ENCODE results near the gene TIGD6.
A peak's percentile ranks its signal among the peaks of the same experiment; 100 is the strongest.

Gene TIGD6

GRCh38 chr5:149966946-149967345 lies 33.5 kb downstream of the TIGD6 start:
- Histone ChIP-seq H3K27ac (ENCODE audit: low read length) (no peak overlapping the region), H3K36me3 (ENCODE audit: control insufficient read depth in 1 of 2, insufficient read depth in 2 of 2, low read length in 2 of 2) (no peaks in the 10 kb centered on the region), H3K4me1 (ENCODE audit: control insufficient read depth in 1 of 2, insufficient read depth in 2 of 2, low read length in 2 of 2) (peaks cover 0 to under 1% of the 10 kb centered on the region in 2 donors), H3K9me3 (ENCODE audit: control insufficient read depth in 1 of 2, low read length in 2 of 2) (no peaks in the 10 kb centered on the region), H3K4me3 (ENCODE audit: low read depth in 1 of 2, low read length in 2 of 2) (no peak overlapping the region), H3K27me3 (ENCODE audit: low read depth, low read length) (no peaks in the 10 kb centered on the region)

- Histone ChIP-seq H3K9me3 (ENCODE audit: control insufficient read depth in 1 of 2, low read length in 2 of 2) (no peaks in the 10 kb centered on the region), H3K4me1 (ENCODE audit: control insufficient read depth in 1 of 2, insufficient read depth in 2 of 2, low read length in 2 of 2) (peaks cover 6 to 8% of the 10 kb centered on the region in 2 donors), H3K36me3 (ENCODE audit: control insufficient read depth in 1 of 2, insufficient read depth in 2 of 2, low read length in 2 of 2) (no peaks in the 10 kb centered on the region), H3K4me3 (ENCODE audit: low read depth in 1 of 2, low read length in 2 of 2) (no peak overlapping the region), H3K27me3 (ENCODE audit: low read depth, low read length) (no peaks in the 10 kb centered on the region), H3K27ac (ENCODE audit: low read length) (no peak overlapping the region)
These were observed 36.7 kb downstream of the TIGD6 start for GRCh38 chr5:149963729-149964128.

- H3K4me1 ChIP-seq (ENCODE audit: control insufficient read depth in 1 of 2, insufficient read depth in 2 of 2, low read length in 2 of 2): peaks cover 6 to 8% of the 10 kb centered on the region in 2 donors
- H3K27me3 ChIP-seq (ENCODE audit: low read depth, low read length): no peaks in the 10 kb centered on the region
- no peak overlapping the region for H3K27ac ChIP-seq (ENCODE audit: low read length)
- H3K4me3 ChIP-seq (ENCODE audit: low read depth in 1 of 2, low read length in 2 of 2): no peak overlapping the region
- no peaks in the 10 kb centered on the region for H3K9me3 ChIP-seq (ENCODE audit: control insufficient read depth in 1 of 2, low read length in 2 of 2)
- H3K36me3 ChIP-seq (ENCODE audit: control insufficient read depth in 1 of 2, insufficient read depth in 2 of 2, low read length in 2 of 2): no peaks in the 10 kb centered on the region
These were observed 37.7 kb downstream of the TIGD6 start for GRCh38 chr5:149962601-149963300.

- peaks cover 6 to 8% of the 10 kb centered on the region in 2 donors for H3K4me1 ChIP-seq (ENCODE audit: control insufficient read depth in 1 of 2, insufficient read depth in 2 of 2, low read length in 2 of 2)
These were observed 38.5 kb downstream of the TIGD6 start for GRCh38 chr5:149961957-149962409.

GRCh38 chr5:149961186-149961685 lies 39.2 kb downstream of the TIGD6 start:
- Histone ChIP-seq H3K4me3 (ENCODE audit: low read depth in 1 of 2, low read length in 2 of 2) (peak overlapping the region; percentile 66 to 67), H3K27me3 (ENCODE audit: low read depth, low read length) (no peaks in the 10 kb centered on the region), H3K27ac (ENCODE audit: low read length) (peak overlapping the region; percentile 39), H3K4me1 (ENCODE audit: control insufficient read depth in 1 of 2, insufficient read depth in 2 of 2, low read length in 2 of 2) (peaks cover 6 to 8% of the 10 kb centered on the region in 2 donors), H3K36me3 (ENCODE audit: control insufficient read depth in 1 of 2, insufficient read depth in 2 of 2, low read length in 2 of 2) (no peaks in the 10 kb centered on the region), H3K9me3 (ENCODE audit: control insufficient read depth in 1 of 2, low read length in 2 of 2) (no peaks in the 10 kb centered on the region)

More at GRCh38 chr5:149961957-149962409, 38.5 kb downstream of the TIGD6 start:
- H3K36me3 ChIP-seq (ENCODE audit: control insufficient read depth in 1 of 2, insufficient read depth in 2 of 2, low read length in 2 of 2): no peaks in the 10 kb centered on the region
- peak overlapping the region; percentile 66 to 67 for H3K4me3 ChIP-seq (ENCODE audit: low read depth in 1 of 2, low read length in 2 of 2)
- H3K27ac ChIP-seq (ENCODE audit: low read length): no peak overlapping the region
- H3K27me3 ChIP-seq (ENCODE audit: low read depth, low read length): no peaks in the 10 kb centered on the region
- H3K9me3 ChIP-seq (ENCODE audit: control insufficient read depth in 1 of 2, low read length in 2 of 2): no peaks in the 10 kb centered on the region

- no peaks in the 10 kb centered on the region for H3K9me3 ChIP-seq (ENCODE audit: control insufficient read depth in 1 of 2, low read length in 2 of 2)
- no peaks in the 10 kb centered on the region for H3K36me3 ChIP-seq (ENCODE audit: control insufficient read depth in 1 of 2, insufficient read depth in 2 of 2, low read length in 2 of 2)
- H3K27ac ChIP-seq (ENCODE audit: low read length): peak within 1 kb of the TSS; percentile 96
- peak within 1 kb of the TSS; percentile 66 to 67 for H3K4me3 ChIP-seq (ENCODE audit: low read depth in 1 of 2, low read length in 2 of 2)
- H3K4me1 ChIP-seq (ENCODE audit: control insufficient read depth in 1 of 2, insufficient read depth in 2 of 2, low read length in 2 of 2): peaks cover 6 to 8% of the 10 kb centered on the region in 2 donors
- H3K27me3 ChIP-seq (ENCODE audit: low read depth, low read length): no peaks in the 10 kb centered on the region
These were observed 39.9 kb downstream of the TIGD6 start, which contains the start of gene SLC26A2 for GRCh38 chr5:149960272-149961185. Gene SLC26A2, plus strand, starts transcription at chr5:149960758. Its CDS starts 16,895 bp downstream, at chr5:149977653.

- Histone ChIP-seq H3K36me3 (ENCODE audit: control insufficient read depth in 1 of 2, insufficient read depth in 2 of 2, low read length in 2 of 2) (no peaks in the 10 kb centered on the region), H3K27ac (ENCODE audit: low read length) (peak overlapping the region; percentile 96), H3K4me1 (ENCODE audit: control insufficient read depth in 1 of 2, insufficient read depth in 2 of 2, low read length in 2 of 2) (peaks cover 6 to 8% of the 10 kb centered on the region in 2 donors), H3K9me3 (ENCODE audit: control insufficient read depth in 1 of 2, low read length in 2 of 2) (no peaks in the 10 kb centered on the region), H3K27me3 (ENCODE audit: low read depth, low read length) (no peaks in the 10 kb centered on the region), H3K4me3 (ENCODE audit: low read depth in 1 of 2, low read length in 2 of 2) (peak overlapping the region; percentile 56 to 67)
These were observed 40.8 kb downstream of the TIGD6 start for GRCh38 chr5:149959406-149960236.

GRCh38 chr5:149957855-149958254 lies 42.6 kb downstream of the TIGD6 start:
- Histone ChIP-seq H3K4me1 (ENCODE audit: control insufficient read depth in 1 of 2, insufficient read depth in 2 of 2, low read length in 2 of 2) (peaks cover 6 to 8% of the 10 kb centered on the region in 2 donors), H3K9me3 (ENCODE audit: control insufficient read depth in 1 of 2, low read length in 2 of 2) (no peaks in the 10 kb centered on the region), H3K4me3 (ENCODE audit: low read depth in 1 of 2, low read length in 2 of 2) (no peak overlapping the region), H3K27ac (ENCODE audit: low read length) (no peak overlapping the region), H3K36me3 (ENCODE audit: control insufficient read depth in 1 of 2, insufficient read depth in 2 of 2, low read length in 2 of 2) (no peaks in the 10 kb centered on the region), H3K27me3 (ENCODE audit: low read depth, low read length) (no peaks in the 10 kb centered on the region)

GRCh38 chr5:149956685-149957084 lies 43.8 kb downstream of the TIGD6 start:
- peaks cover 5 to 6% of the 10 kb centered on the region in 2 donors for H3K4me1 ChIP-seq (ENCODE audit: control insufficient read depth in 1 of 2, insufficient read depth in 2 of 2, low read length in 2 of 2)
- H3K4me3 ChIP-seq (ENCODE audit: low read depth in 1 of 2, low read length in 2 of 2): no peak overlapping the region
- H3K27ac ChIP-seq (ENCODE audit: low read length): no peak overlapping the region
- H3K27me3 ChIP-seq (ENCODE audit: low read depth, low read length): no peaks in the 10 kb centered on the region
- no peaks in the 10 kb centered on the region for H3K9me3 ChIP-seq (ENCODE audit: control insufficient read depth in 1 of 2, low read length in 2 of 2)
- no peaks in the 10 kb centered on the region for H3K36me3 ChIP-seq (ENCODE audit: control insufficient read depth in 1 of 2, insufficient read depth in 2 of 2, low read length in 2 of 2)

- Histone ChIP-seq H3K9me3 (ENCODE audit: control insufficient read depth in 1 of 2, low read length in 2 of 2) (no peaks in the 10 kb centered on the region), H3K27ac (ENCODE audit: low read length) (no peak overlapping the region), H3K36me3 (ENCODE audit: control insufficient read depth in 1 of 2, insufficient read depth in 2 of 2, low read length in 2 of 2) (no peaks in the 10 kb centered on the region), H3K27me3 (ENCODE audit: low read depth, low read length) (no peaks in the 10 kb centered on the region), H3K4me3 (ENCODE audit: low read depth in 1 of 2, low read length in 2 of 2) (no peak overlapping the region), H3K4me1 (ENCODE audit: control insufficient read depth in 1 of 2, insufficient read depth in 2 of 2, low read length in 2 of 2) (peaks cover 4 to 6% of the 10 kb centered on the region in 2 donors)
These were observed 45.7 kb downstream of the TIGD6 start for GRCh38 chr5:149954798-149955197.

All from muscle layer of duodenum (tissue), 2 donors.